SK-N-SH treated with all-trans-retinoic acid at 6 μM for 48 hours (cell line): ENCODE measurements around the gene NFATC4.
"Not testable (repeated sequence)": the region's sequence is repeated elsewhere in the genome, so short reads cannot be mapped to it uniquely, and the experiment has no call there.

Experiments
- ATAC-seq: fragments of 200-7000 bp; cut with Tn5 transposase; 3 replicates; pipeline ENCODE4 v1.9.1; 2020; ENCODE audit warnings: mild to moderate bottlenecking, moderate library complexity
- ARNTL ChIP-seq: fragments of 450-650 bp; formaldehyde crosslinking; IDR thresholded peaks from 2 replicates; pipeline ENCODE4 v1.5.0; 2020; ENCODE audit warnings: low read depth, mild to moderate bottlenecking, moderate library complexity, borderline replicate concordance
- BACH2 ChIP-seq: fragments of 250-450 bp; sonication (Bioruptor Pico); IDR thresholded peaks from 2 replicates; pipeline ENCODE4 v1.9.0; 2021; ENCODE audit warnings: mild to moderate bottlenecking, borderline replicate concordance
- CREB5 ChIP-seq: fragments of 250-450 bp; sonication (Bioruptor Pico); IDR thresholded peaks from 2 replicates; pipeline ENCODE4 v1.5.1; 2020; ENCODE audit warnings: low read depth, mild to moderate bottlenecking, moderate library complexity
- CSDC2 ChIP-seq: fragments of 250-450 bp; sonication (Bioruptor Pico); IDR thresholded peaks from 2 replicates; pipeline ENCODE4 v1.5.0; 2020; ENCODE audit warnings: mild to moderate bottlenecking, moderate library complexity
- CSRNP3 ChIP-seq: fragments of 250-450 bp; sonication (Bioruptor Pico); IDR thresholded peaks from 2 replicates; pipeline ENCODE4 v1.5.1; 2021; ENCODE audit warnings: mild to moderate bottlenecking, moderate library complexity
- ESRRG ChIP-seq: fragments of 250-450 bp; sonication (Bioruptor Pico); IDR thresholded peaks from 2 replicates; pipeline ENCODE4 v1.6.1; 2021; ENCODE audit warnings: mild to moderate bottlenecking
- GLIS3 ChIP-seq: fragments of 250-450 bp; sonication (Bioruptor Pico); IDR thresholded peaks from 2 replicates; pipeline ENCODE4 v1.5.0; 2020; ENCODE audit warnings: mild to moderate bottlenecking, moderate library complexity
- ISL1 ChIP-seq: fragments of 250-450 bp; sonication (Bioruptor Pico); IDR thresholded peaks from 2 replicates; pipeline ENCODE4 v2.1.2; 2022; ENCODE audit warnings: mild to moderate bottlenecking, moderate library complexity
- OSR1 ChIP-seq: fragments of 250-450 bp; sonication (Bioruptor Pico); IDR thresholded peaks from 2 replicates; pipeline ENCODE4 v1.8.0; 2022; ENCODE audit warnings: moderate library complexity, mild to moderate bottlenecking, inconsistent platforms
- PATZ1 ChIP-seq: fragments of 250-450 bp; sonication (Bioruptor Pico); IDR thresholded peaks from 2 replicates; pipeline ENCODE4 v1.8.0; 2020; ENCODE audit warnings: mild to moderate bottlenecking, moderate library complexity, borderline replicate concordance
- POU6F1 ChIP-seq: fragments of 250-450 bp; sonication (Bioruptor Pico); IDR thresholded peaks from 2 replicates; pipeline ENCODE4 v1.8.0; 2021; ENCODE audit warnings: low read depth, mild to moderate bottlenecking, moderate library complexity, borderline replicate concordance
- PPARA ChIP-seq: fragments of 250-450 bp; sonication (Bioruptor Pico); IDR thresholded peaks from 2 replicates; pipeline ENCODE4 v1.5.0; 2020; ENCODE audit warnings: mild to moderate bottlenecking, borderline replicate concordance
- RARB ChIP-seq: fragments of 250-450 bp; sonication (Bioruptor Pico); IDR thresholded peaks from 2 replicates; pipeline ENCODE4 v1.8.0; 2021; ENCODE audit warnings: mild to moderate bottlenecking, moderate library complexity
- SNAI2 ChIP-seq: fragments of 250-450 bp; sonication (Bioruptor Pico); IDR thresholded peaks from 2 replicates; pipeline ENCODE4 v1.5.0; 2020; ENCODE audit warnings: mild to moderate bottlenecking, moderate library complexity
- TCF4 ChIP-seq: fragments of 250-450 bp; sonication (Bioruptor Pico); IDR thresholded peaks from 2 replicates; pipeline ENCODE4 v1.8.0; 2021; ENCODE audit warnings: mild to moderate bottlenecking, moderate library complexity, borderline replicate concordance
- TOX ChIP-seq: fragments of 250-450 bp; sonication (Bioruptor Pico); IDR thresholded peaks from 2 replicates; pipeline ENCODE4 v1.8.0; 2021; ENCODE audit warnings: mild to moderate bottlenecking, moderate library complexity, borderline replicate concordance
- TSHZ2 ChIP-seq: fragments of 250-450 bp; sonication (Bioruptor Pico); IDR thresholded peaks from 2 replicates; pipeline ENCODE4 v1.5.0; 2020; ENCODE audit warnings: mild to moderate bottlenecking, moderate library complexity
- ZC3H10 ChIP-seq: fragments of 250-450 bp; sonication (Bioruptor Pico); IDR thresholded peaks from 2 replicates; pipeline ENCODE4 v1.5.1; 2021; ENCODE audit warnings: mild to moderate bottlenecking, moderate library complexity
- ZFP3 ChIP-seq: fragments of 250-450 bp; sonication (Bioruptor Pico); IDR thresholded peaks from 2 replicates; pipeline ENCODE4 v1.5.0; 2020; ENCODE audit warnings: mild to moderate bottlenecking, moderate library complexity
- ZFP30 ChIP-seq: fragments of 450-650 bp; formaldehyde crosslinking; IDR thresholded peaks from 2 replicates; pipeline ENCODE4 v1.5.0; 2022; ENCODE audit warnings: mild to moderate bottlenecking, moderate library complexity
- ZNF565 ChIP-seq: fragments of 450-650 bp; formaldehyde crosslinking; conservative IDR thresholded peaks from 2 replicates; pipeline ENCODE4 v1.5.0; 2020; ENCODE audit warnings: low read depth, mild to moderate bottlenecking, moderate library complexity
- ZNF70 ChIP-seq: fragments of 450-650 bp; formaldehyde crosslinking; IDR thresholded peaks from 2 replicates; pipeline ENCODE4 v1.5.0; 2020; ENCODE audit warnings: mild to moderate bottlenecking, moderate library complexity
- ZNF8 ChIP-seq: fragments of 450-650 bp; formaldehyde crosslinking; IDR thresholded peaks from 2 replicates; pipeline ENCODE4 v1.5.0; 2020; ENCODE audit warnings: mild to moderate bottlenecking, moderate library complexity

The NFATC4 gene

GRCh38 chr14:24327914-24328313, 40.1 kb upstream of the NFATC4 start:
- not testable (repeated sequence) for ATAC-seq

DNA sequence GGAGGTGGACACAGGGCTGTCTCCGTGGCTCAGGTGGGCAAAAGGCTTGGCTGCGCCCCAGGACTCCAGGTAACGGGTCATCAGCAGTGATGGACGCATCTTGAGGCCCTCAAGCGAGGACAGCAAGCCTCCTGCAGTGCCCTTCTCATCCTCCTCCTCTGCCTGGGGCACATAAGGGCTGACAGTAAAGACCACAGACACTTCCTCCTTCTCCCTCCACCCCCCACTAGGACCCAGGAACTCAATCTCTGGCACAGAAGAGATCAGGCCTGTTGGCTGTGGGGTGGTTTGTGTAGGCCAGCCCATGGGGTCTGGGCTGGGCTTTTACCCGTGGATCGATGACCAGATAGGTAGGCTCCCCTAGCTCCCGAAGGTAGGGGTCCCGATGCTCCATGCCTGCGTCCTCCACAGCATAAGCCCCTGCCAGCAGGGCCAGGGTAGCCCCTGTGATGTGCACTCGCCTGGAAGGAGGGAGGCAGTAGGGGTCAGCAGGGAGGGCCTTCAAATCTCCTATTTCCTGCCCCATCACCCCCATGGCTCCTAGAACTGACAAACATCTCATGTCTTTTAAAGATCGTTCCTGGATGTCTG, 38.8 kb upstream of the NFATC4 start:
- ATAC-seq, result no peak
- TF ChIP-seq POU6F1, result no peak

DNA sequence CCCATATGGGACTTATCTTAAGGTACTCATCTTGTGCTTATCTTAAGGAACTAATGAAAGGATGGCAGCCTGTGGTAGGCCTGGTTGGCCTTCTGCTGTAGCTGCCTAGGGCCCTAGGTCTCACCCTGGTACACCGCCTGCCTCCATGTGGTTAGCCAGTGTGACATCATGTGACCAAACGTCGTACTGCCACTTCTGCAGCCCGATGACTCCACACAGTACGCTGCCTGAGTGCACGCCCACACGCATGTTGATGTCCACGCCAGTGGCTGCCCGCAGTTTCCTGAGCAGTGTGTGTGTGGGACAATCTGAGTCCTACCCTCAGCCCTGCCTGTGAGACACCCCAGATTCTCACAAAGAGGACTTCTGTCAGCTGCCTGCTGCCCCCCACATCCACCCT, 38.2 kb upstream of the NFATC4 start:
- ATAC-seq, result no peak
- TF ChIP-seq SNAI2 (CRISPR knock-in tag), result no peak
- no peak for TF ChIP-seq ZFP30 (CRISPR knock-in tag)
- no peak for TF ChIP-seq PPARA (CRISPR knock-in tag)
- no peak for TF ChIP-seq ZNF70 (CRISPR knock-in tag)
- TF ChIP-seq ESRRG (CRISPR knock-in tag), result no peak
- no peak for TF ChIP-seq TOX (CRISPR knock-in tag)
- no peak for TF ChIP-seq BACH2
- no peak for TF ChIP-seq ZFP3 (CRISPR knock-in tag)
- TF ChIP-seq ZNF565 (CRISPR knock-in tag), result no peak
- TF ChIP-seq POU6F1, result no peak
- no peak for TF ChIP-seq PATZ1 (CRISPR knock-in tag)
- no peak for TF ChIP-seq CSDC2

- ATAC-seq, result no peak
- TF ChIP-seq ZNF565 (CRISPR knock-in tag) (no peak), ARNTL (CRISPR knock-in tag) (no peak), RARB (CRISPR knock-in tag) (no peak), ZC3H10 (CRISPR knock-in tag) (no peak), ZNF8 (CRISPR knock-in tag) (no peak), CREB5 (CRISPR knock-in tag) (no peak), TCF4 (CRISPR knock-in tag) (no peak), GLIS3 (CRISPR knock-in tag) (no peak), OSR1 (CRISPR knock-in tag) (no peak), CSDC2 (no peak), CSRNP3 (no peak), TSHZ2 (CRISPR knock-in tag) (no peak), ISL1 (no peak), ZNF70 (CRISPR knock-in tag) (no peak), ZFP3 (CRISPR knock-in tag) (no peak), POU6F1 (no peak), SNAI2 (CRISPR knock-in tag) (no peak)
Observed at GRCh38 chr14:24330973-24331674, 36.9 kb upstream of the NFATC4 start.
